CD4-positive, alpha-beta T cell treated with Interleukin-21 for 1 hour (primary cell): ENCODE measurements around the gene GHRHR.

Source experiments
- DNase-seq: peaks from one replicate; pipeline ENCODE4 v3.0.0-alpha.2; 2020

The GHRHR gene

GRCh38 chr7:30987178-30987577 is 23.4 kb downstream of the GHRHR start:
- DNase-seq = no peak

- DNase-seq = no peak
Observed at GRCh38 chr7:30987936-30988335, 24.2 kb downstream of the GHRHR start.

- no peak for DNase-seq
Observed at GRCh38 chr7:30988351-30989005, 24.7 kb downstream of the GHRHR start.

GRCh38 chr7:30989008-30989823 is 25.5 kb downstream of the GHRHR start:
- DNase-seq = no peak

- DNase-seq = no peak
Observed at GRCh38 chr7:30989824-30990672, 26.3 kb downstream of the GHRHR start.

- no peak for DNase-seq
Observed at GRCh38 chr7:30990673-30991170, 27.0 kb downstream of the GHRHR start.

GRCh38 chr7:30992414-30992813 is 28.7 kb downstream of the GHRHR start:
- DNase-seq = no peak

- no peak for DNase-seq
Observed at GRCh38 chr7:30994206-30995100, 30.7 kb downstream of the GHRHR start.

- DNase-seq = no peak
Observed at GRCh38 chr7:30995536-30995935, 31.8 kb downstream of the GHRHR start.

GRCh38 chr7:30996256-30996655 is 32.5 kb downstream of the GHRHR start:
- no peak for DNase-seq

GRCh38 chr7:30996883-30997282 is 33.1 kb downstream of the GHRHR start:
- DNase-seq = no peak

- DNase-seq = no peak
Observed at GRCh38 chr7:30997316-30997715, 33.6 kb downstream of the GHRHR start.

- DNase-seq = no peak
Observed at GRCh38 chr7:30998180-30998579, 34.4 kb downstream of the GHRHR start.

- DNase-seq = no peak
Observed at GRCh38 chr7:31000161-31000693, 36.5 kb downstream of the GHRHR start.

GRCh38 chr7:31000779-31001178 is 37.0 kb downstream of the GHRHR start:
- DNase-seq = no peak

- no peak for DNase-seq
Observed at GRCh38 chr7:31002256-31002655, 38.5 kb downstream of the GHRHR start.

- no peak for DNase-seq
Observed at GRCh38 chr7:31003097-31003496, 39.3 kb downstream of the GHRHR start.

- no peak for DNase-seq
Observed at GRCh38 chr7:31003721-31004120, 40.0 kb downstream of the GHRHR start.

GRCh38 chr7:31004393-31004792 is 40.6 kb downstream of the GHRHR start:
- DNase-seq = no peak

- no peak for DNase-seq
Observed at GRCh38 chr7:31006857-31007256, 43.1 kb downstream of the GHRHR start.

GRCh38 chr7:31007634-31008033 is 43.9 kb downstream of the GHRHR start:
- DNase-seq = no peak

GRCh38 chr7:31014826-31015225 is 51.1 kb downstream of the GHRHR start:
- DNase-seq = no peak
